Measurements from ENCODE around the gene DHDH. TPM values are rescaled to one million over a fixed set of nuclear protein-coding genes. Genes with fewer than 3 reads are reported as not detected.

DHDH gene
- polyA plus RNA-seq, 3 donors, result 0.38 TPM; not detected in 2

GRCh38 chr19:48969276-48970138 lies 36.0 kb downstream of the DHDH start:
- peaks cover 38 to 63% of the 10 kb centered on the region in 2 donors for H3K36me3 ChIP-seq (replicated peaks in 1 of 2; ENCODE audit: control insufficient read depth in 1 of 2, insufficient read depth in 2 of 2, low read length in 2 of 2)
- peak in 1 of 3 donors; percentile 41 for DNase-seq
- peaks cover 44 to 65% of the 10 kb centered on the region in 2 donors for H3K36me3 Mint-ChIP-seq
- H2AFZ ChIP-seq (ENCODE audit: insufficient read depth, low read depth, low read length, poor library complexity, severe bottlenecking), result no peak overlapping the region
- H3K4me2 ChIP-seq (replicated peaks; ENCODE audit: extremely low read depth, low read length, poor library complexity, severe bottlenecking), result no peak overlapping the region
- TF ChIP-seq, protein P1, sequence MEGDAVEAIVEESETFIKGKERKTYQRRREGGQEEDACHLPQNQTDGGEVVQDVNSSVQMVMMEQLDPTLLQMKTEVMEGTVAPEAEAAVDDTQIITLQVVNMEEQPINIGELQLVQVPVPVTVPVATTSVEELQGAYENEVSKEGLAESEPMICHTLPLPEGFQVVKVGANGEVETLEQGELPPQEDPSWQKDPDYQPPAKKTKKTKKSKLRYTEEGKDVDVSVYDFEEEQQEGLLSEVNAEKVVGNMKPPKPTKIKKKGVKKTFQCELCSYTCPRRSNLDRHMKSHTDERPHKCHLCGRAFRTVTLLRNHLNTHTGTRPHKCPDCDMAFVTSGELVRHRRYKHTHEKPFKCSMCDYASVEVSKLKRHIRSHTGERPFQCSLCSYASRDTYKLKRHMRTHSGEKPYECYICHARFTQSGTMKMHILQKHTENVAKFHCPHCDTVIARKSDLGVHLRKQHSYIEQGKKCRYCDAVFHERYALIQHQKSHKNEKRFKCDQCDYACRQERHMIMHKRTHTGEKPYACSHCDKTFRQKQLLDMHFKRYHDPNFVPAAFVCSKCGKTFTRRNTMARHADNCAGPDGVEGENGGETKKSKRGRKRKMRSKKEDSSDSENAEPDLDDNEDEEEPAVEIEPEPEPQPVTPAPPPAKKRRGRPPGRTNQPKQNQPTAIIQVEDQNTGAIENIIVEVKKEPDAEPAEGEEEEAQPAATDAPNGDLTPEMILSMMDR (IDR thresholded peaks at IDR 0.05), result no peak
- intact Hi-C loops (cut with micrococcal nuclease), result loop anchor here (5.0 to 10.0 kb wide), 5 partner anchors 72 to 335 kb away; partner anchors contain the start of genes DBP (in 2 of the 2) and TULP2 (in 1 of the 2)
- H4K20me1 ChIP-seq (ENCODE audit: insufficient read depth, low read length), result peaks cover 34% of the 10 kb centered on the region
- H3K4me3 Mint-ChIP-seq, result no peak overlapping the region
- H3K9me3 ChIP-seq (replicated peaks in 1 of 2; ENCODE audit: control insufficient read depth in 1 of 2, insufficient read depth in 1 of 2, low read length in 2 of 2), result no peaks in the 10 kb centered on the region
- H3K9me3 Mint-ChIP-seq, result peaks cover 0 to 10% (median 0%) of the 10 kb centered on the region in 7 donors
- no peak overlapping the region for H3K4me3 ChIP-seq (replicated peaks in 1 of 3; ENCODE audit: low read depth in 2 of 3, low read length in 3 of 3)
- H3K27me3 Mint-ChIP-seq (ENCODE audit: low read depth in 3 of 3), result peaks cover 0 to 13% (median 0%) of the 10 kb centered on the region in 3 donors
- H3K9ac ChIP-seq (ENCODE audit: insufficient read depth, low read length, poor library complexity, severe bottlenecking), result no peak overlapping the region
- H3K27me3 ChIP-seq (ENCODE audit: control insufficient read depth in 2 of 2, insufficient read depth in 2 of 2, low read length in 2 of 2), result no peaks in the 10 kb centered on the region
- peaks cover 39 to 48% of the 10 kb centered on the region in 2 donors for H3K4me1 ChIP-seq (ENCODE audit: control insufficient read depth in 1 of 2, insufficient read depth in 2 of 2, low read length in 2 of 2)
- H3K27ac Mint-ChIP-seq, result peak overlapping the region in 4 of 7 donors; percentile 41 to 95 (median 70)
- peaks cover 30% of the 10 kb centered on the region for H3K79me2 ChIP-seq (ENCODE audit: insufficient read depth, low read length)
- 97% methylated on average over 36 of the region's 45 CpGs for WGBS (ENCODE audit: insufficient coverage)
- H3K4me1 Mint-ChIP-seq, result peaks cover 40% of the 10 kb centered on the region
- H3K27ac ChIP-seq (ENCODE audit: low read depth in 1 of 2, low read length in 2 of 2), result no peak overlapping the region

DNA sequence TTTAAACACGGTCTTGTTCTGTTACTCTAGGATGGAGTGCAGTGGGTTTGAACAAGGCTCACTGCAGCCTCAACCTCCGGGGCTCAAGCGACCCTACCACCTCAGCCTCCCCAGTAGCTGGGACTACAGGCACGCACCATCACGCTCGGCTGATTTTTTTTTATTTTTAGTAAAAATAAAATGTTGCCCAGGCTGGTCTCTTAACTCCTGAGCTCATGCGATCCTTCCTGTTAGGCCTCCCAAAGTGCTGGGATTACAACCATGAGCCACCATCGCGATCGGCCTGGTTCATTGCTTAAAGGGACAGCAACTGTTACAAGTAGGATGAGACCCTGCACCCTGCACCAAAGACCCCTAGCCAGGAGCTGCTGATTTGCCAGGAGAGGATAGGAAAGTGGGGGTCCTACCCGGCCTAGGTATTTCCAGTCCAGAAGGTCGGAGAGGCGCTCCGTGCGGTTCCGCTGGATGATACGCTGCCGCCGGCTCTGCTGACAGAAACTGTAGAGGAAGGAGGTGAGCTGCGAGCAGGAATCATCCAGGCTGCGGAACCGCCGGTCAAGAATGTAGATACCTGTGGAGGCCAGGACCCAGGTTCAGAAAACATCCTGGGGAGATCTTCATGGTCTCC lies 36.8 kb downstream of the DHDH start:
- Mint-ChIP-seq H3K36me3 (peaks cover 44 to 67% of the 10 kb centered on the region in 2 donors), H3K4me1 (peaks cover 38% of the 10 kb centered on the region), H3K9me3 (peaks cover 0 to 8% (median 0%) of the 10 kb centered on the region in 7 donors), H3K4me3 (no peak overlapping the region), H3K27ac (peak overlapping the region in 3 of 7 donors; percentile 24 to 63 (median 41)), H3K27me3 (ENCODE audit: low read depth in 3 of 3) (peaks cover 0 to 11% (median 0%) of the 10 kb centered on the region in 3 donors)
- peaks cover 39 to 65% of the 10 kb centered on the region in 2 donors for H3K36me3 ChIP-seq (replicated peaks in 1 of 2; ENCODE audit: control insufficient read depth in 1 of 2, insufficient read depth in 2 of 2, low read length in 2 of 2)
- H3K27me3 ChIP-seq (ENCODE audit: control insufficient read depth in 2 of 2, insufficient read depth in 2 of 2, low read length in 2 of 2), result no peaks in the 10 kb centered on the region
- H3K79me2 ChIP-seq (ENCODE audit: insufficient read depth, low read length), result peaks cover 25% of the 10 kb centered on the region
- H4K20me1 ChIP-seq (ENCODE audit: insufficient read depth, low read length), result peaks cover 33% of the 10 kb centered on the region
- H3K27ac ChIP-seq (ENCODE audit: low read depth in 1 of 2, low read length in 2 of 2), result no peak overlapping the region
- H3K4me3 ChIP-seq (replicated peaks in 1 of 3; ENCODE audit: low read depth in 2 of 3, low read length in 3 of 3), result no peak overlapping the region
- H3K9me3 ChIP-seq (replicated peaks in 1 of 2; ENCODE audit: control insufficient read depth in 1 of 2, insufficient read depth in 1 of 2, low read length in 2 of 2), result no peaks in the 10 kb centered on the region
- WGBS (ENCODE audit: insufficient coverage), result 97% methylated on average over 16 of the region's 23 CpGs
- intact Hi-C loops (cut with micrococcal nuclease), result loop anchor here (5.0 kb wide), 3 partner anchors 73 to 183 kb away; partner anchors contain the start of gene TULP2 (in 1 of the 2)
- TF ChIP-seq, protein P1 (IDR thresholded peaks at IDR 0.05), result no peak
- H3K4me1 ChIP-seq (ENCODE audit: control insufficient read depth in 1 of 2, insufficient read depth in 2 of 2, low read length in 2 of 2), result peaks cover 36 to 46% of the 10 kb centered on the region in 2 donors
- no peak overlapping the region for H3K9ac ChIP-seq (ENCODE audit: insufficient read depth, low read length, poor library complexity, severe bottlenecking)
- no peak overlapping the region for H2AFZ ChIP-seq (ENCODE audit: insufficient read depth, low read depth, low read length, poor library complexity, severe bottlenecking)
- no peak overlapping the region for H3K4me2 ChIP-seq (replicated peaks; ENCODE audit: extremely low read depth, low read length, poor library complexity, severe bottlenecking)
- peak in 1 of 3 donors; percentile 22 for DNase-seq

Data from CD14-positive monocyte (primary cell).